GM12878 (cell line): ENCODE data around the gene KRTAP4-8. TPM values are rescaled to one million over a fixed set of nuclear protein-coding genes. Genes with fewer than 3 reads are reported as not detected.

ENCODE experiments used
- ATAC-seq: fragments of 200-7000 bp; cut with Tn5 transposase; 3 replicates; pipeline ENCODE4 v1.9.1; 2020; ENCODE audit warnings: mild to moderate bottlenecking, moderate library complexity
- BruUV-seq: library from RNA; stranded (reverse); fragments of 400-500 nt; replicated peaks from 2 replicates; lab custom pipeline; 2021; lab: Mats Ljungman, UMichigan
- CTCF ChIA-PET: fragments of 300-600 bp; sonication (Branson Sonifier 250); formaldehyde crosslinking; extraction: SDS; loops from one replicate; lab custom pipeline; 2021; ENCODE audit warnings: inconsistent platforms; lab: Yijun Ruan, JAX
- POLR2A ChIA-PET: fragments of 350-600 bp; formaldehyde crosslinking; extraction: SDS; loops from one replicate; lab custom pipeline; 2021; ENCODE audit warnings: inconsistent platforms; lab: Charles Lee
- RAD21 ChIA-PET: fragments of 300-600 bp; sonication (Branson Sonifier 250); formaldehyde crosslinking; loops from one replicate; lab custom pipeline; 2023; ENCODE audit warnings: antibody characterized with exemption; ENCODE audit not compliant: unreplicated experiment; lab: Charles Lee
- SMC1A ChIA-PET: fragments of 300-600 bp; sonication (Branson Sonifier 250); formaldehyde crosslinking; loops from one replicate; lab custom pipeline; 2023; ENCODE audit not compliant: unreplicated experiment, uncharacterized antibody; lab: Charles Lee
- DNase-seq: peaks from one replicate; pipeline ENCODE4 v3.0.0-alpha.2; 2011; ENCODE audit warnings: low read depth, low spot score
- FAIRE-seq: peaks from 3 replicates; lab custom pipeline; 2011; peaks lifted over from hg19 to GRCh38; lab: Jason Lieb, UNC
- H2AFZ ChIP-seq: 2 replicates; pipeline ENCODE4 v1.6.0; 2011; ENCODE audit warnings: low read depth, low read length, control low read depth; ENCODE audit not compliant: control insufficient read depth
- H3K27ac ChIP-seq: 2 replicates; pipeline ENCODE4 v1.5.1; 2011; ENCODE audit warnings: control low read depth; ENCODE audit not compliant: control insufficient read depth, insufficient read depth
- H3K27me3 ChIP-seq, 2 experiments: replicated peaks in 1 of 2; 2 replicates each; pipeline versions ENCODE4 v1.6.0 to v1.6.1; 2011; ENCODE audit warnings: low read length in 1 of 2; ENCODE audit not compliant: control insufficient read depth in 2 of 2, insufficient read depth in 2 of 2
- H3K36me3 ChIP-seq, 2 experiments: 2 replicates each; pipeline ENCODE4 v1.5.1; 2011; ENCODE audit warnings: low read length in 1 of 2; ENCODE audit not compliant: control insufficient read depth in 2 of 2, insufficient read depth in 2 of 2
- H3K4me1 ChIP-seq: 2 replicates; pipeline ENCODE4 v1.6.1; 2011; ENCODE audit warnings: mild to moderate bottlenecking, low read length, moderate library complexity, mixed read lengths; ENCODE audit not compliant: control insufficient read depth, insufficient read depth
- H3K4me2 ChIP-seq: 2 replicates; pipeline ENCODE4 v1.6.0; 2011; ENCODE audit warnings: control low read depth; ENCODE audit not compliant: control insufficient read depth, insufficient read depth
- H3K4me3 ChIP-seq: fragments of 200-600 bp; sonication (generic); 2 replicates; pipeline ENCODE4 v1.5.1; 2016
- H3K79me2 ChIP-seq: 2 replicates; pipeline ENCODE4 v1.6.0; 2011; ENCODE audit warnings: low read length; ENCODE audit not compliant: control insufficient read depth, insufficient read depth
- H3K9ac ChIP-seq: 2 replicates; pipeline ENCODE4 v1.8.0; 2011; ENCODE audit warnings: low read length, control low read depth, mixed read lengths; ENCODE audit not compliant: control insufficient read depth, insufficient read depth
- H3K9me3 ChIP-seq: replicated peaks from 3 replicates; pipeline ENCODE4 v1.5.1; 2011; ENCODE audit warnings: mild to moderate bottlenecking, low read length; ENCODE audit not compliant: control insufficient read depth, insufficient read depth
- H4K20me1 ChIP-seq: 2 replicates; pipeline ENCODE4 v1.6.0; 2011; ENCODE audit not compliant: control insufficient read depth, insufficient read depth
- BCL11A ChIP-seq: IDR thresholded peaks from 2 replicates; pipeline ENCODE4 v1.6.1; 2011; ENCODE audit warnings: low read depth, low read length
- BMI1 ChIP-seq: fragments of 450-650 bp; IDR thresholded peaks from 2 replicates; pipeline ENCODE4 v1.6.1; 2016; ENCODE audit warnings: mild to moderate bottlenecking, moderate library complexity, borderline replicate concordance
- CBX5 ChIP-seq: sonication (generic); IDR thresholded peaks from 2 replicates; pipeline ENCODE4 v1.6.1; 2016; ENCODE audit warnings: low read depth, moderate library complexity, mild to moderate bottlenecking, inconsistent platforms
- ELK1 ChIP-seq: IDR thresholded peaks from 2 replicates; pipeline ENCODE4 v1.6.1; 2012; ENCODE audit warnings: low read depth, low read length, improper control_type of control experiment
- ETV6 ChIP-seq, 2 experiments: fragments of 450-650 bp in 1 of 2; IDR thresholded peaks in 1 of 2; conservative IDR thresholded peaks in 1 of 2; 2 replicates each; pipeline ENCODE4 v1.6.1; 2014; ENCODE audit warnings: antibody characterized with exemption in 1 of 2, borderline replicate concordance in 1 of 2, low read depth in 1 of 2, mild to moderate bottlenecking in 1 of 2, moderate library complexity in 1 of 2
- FOS ChIP-seq: IDR thresholded peaks from 3 replicates; pipeline ENCODE4 v1.6.1; 2011; ENCODE audit warnings: borderline replicate concordance; ENCODE audit not compliant: insufficient read length; ENCODE audit errors: extremely low read depth
- HCFC1 ChIP-seq: fragments of 150-350 bp; IDR thresholded peaks from 2 replicates; pipeline ENCODE4 v1.6.1; 2014; ENCODE audit warnings: low read length
- JUNB ChIP-seq: IDR thresholded peaks from 2 replicates; pipeline ENCODE4 v1.6.1; 2016; ENCODE audit warnings: antibody characterized with exemption, mild to moderate bottlenecking
- MAX ChIP-seq: IDR thresholded peaks from 2 replicates; pipeline ENCODE4 v1.6.1; 2012; ENCODE audit warnings: low read depth, low read length, improper control_type of control experiment
- MTA3 ChIP-seq: IDR thresholded peaks from 2 replicates; pipeline ENCODE4 v1.6.1; 2012; ENCODE audit warnings: low read length, inconsistent platforms, borderline replicate concordance
- PAX5 ChIP-seq: IDR thresholded peaks from 2 replicates; pipeline ENCODE4 v1.6.1; 2011; ENCODE audit warnings: low read depth, low read length, borderline replicate concordance
- PAX8 ChIP-seq: fragments of 450-650 bp; IDR thresholded peaks from 2 replicates; pipeline ENCODE4 v1.6.1; 2017; ENCODE audit warnings: mild to moderate bottlenecking, moderate library complexity
- POLR2AphosphoS2 ChIP-seq: IDR thresholded peaks from 2 replicates; pipeline ENCODE4 v1.6.1; 2011; ENCODE audit warnings: low read depth, mild to moderate bottlenecking, low read length, improper control_type of control experiment, moderate library complexity
- SMARCA5 ChIP-seq: fragments of 450-650 bp; IDR thresholded peaks from 2 replicates; pipeline ENCODE4 v1.6.1; 2017; ENCODE audit warnings: mild to moderate bottlenecking
- SPI1 ChIP-seq: IDR thresholded peaks from 2 replicates; pipeline ENCODE4 v1.6.1; 2011; ENCODE audit warnings: low read depth, mild to moderate bottlenecking, low read length, moderate library complexity, borderline replicate concordance; ENCODE audit not compliant: insufficient read depth
- SUPT20H ChIP-seq: IDR thresholded peaks from 2 replicates; pipeline ENCODE4 v1.6.1; 2011; ENCODE audit warnings: low read depth, mild to moderate bottlenecking, low read length, moderate library complexity, borderline replicate concordance; ENCODE audit not compliant: control insufficient read depth
- TCF3 ChIP-seq: IDR thresholded peaks from 2 replicates; pipeline ENCODE4 v1.6.1; 2012; ENCODE audit warnings: low read depth, mild to moderate bottlenecking, low read length, borderline replicate concordance; ENCODE audit not compliant: insufficient read depth
- TCF7 ChIP-seq: IDR thresholded peaks from 2 replicates; pipeline ENCODE4 v1.6.1; 2014; ENCODE audit warnings: antibody characterized with exemption, borderline replicate concordance
- WGBS: methylation state at CpG from one replicate; pipeline ENCODE4 v1.1.6; 2016; ENCODE audit warnings: low lambda C conversion rate; ENCODE audit not compliant: insufficient replicate concordance, insufficient coverage; ENCODE audit errors: missing lambda C conversion rate; 5-methylcytosine and 5-hydroxymethylcytosine counted together
- in situ Hi-C: fragments of 300-500 bp; cut with MboI; formaldehyde crosslinking; loops from 9 replicates; pipeline ENCODE4 v1.14.3; 2018; ENCODE audit warnings: mixed read lengths
- intact Hi-C: fragments of 100-400 bp; cut with micrococcal nuclease; formaldehyde crosslinking; loops from one replicate; pipeline ENCODE4 v1.14.2; 2022; ENCODE audit not compliant: unreplicated experiment
- polyA plus RNA-seq, 11 experiments: library from polyadenylated mRNA; depleted of rRNA in 4 of 11; unstranded in 6 of 11; stranded (reverse) in 5 of 11; fragments of >200 nt; fragmentation: Nextera tagmentation in 4 of 11; fragmentation: Illumina TruSeq in 1 of 11; extraction: Ambion mirVana in 4 of 11; extraction: Trizol in 1 of 11; gene quantifications; 1 replicate in 1 of 11; 2 replicates in 10 of 11; pipeline versions ENCODE4 v1.2.1 to v1.2.3, GENCODE V29; 2011 to 2016; ENCODE audit warnings: inconsistent platforms in 2 of 11, missing spikeins in 2 of 11, low read depth in 1 of 11
- total RNA-seq, 4 experiments: library from RNA; depleted of rRNA in 3 of 4; stranded (reverse); fragments of >200 nt in 3 of 4; fragmentation: Illumina TruSeq in 1 of 4; extraction: Trizol in 1 of 4; gene quantifications; 2 replicates each; pipeline versions ENCODE4 v1.2.1 to v1.2.3, GENCODE V29; 2013 to 2021

Gene KRTAP4-8
- total and polyA plus RNA-seq, 10 of the 15 experiments (the other 5 are each of a cell fraction or from before 2014, with no cell fraction given) = not detected

GRCh38 chr17:41116297-41116696, 18.4 kb upstream of the KRTAP4-8 start:
- Histone ChIP-seq H3K9ac (no peak overlapping the region), H3K4me3 (no peak overlapping the region), H3K27me3 (no peaks in the 10 kb centered on the region), H3K27ac (no peak overlapping the region), H3K36me3 (no peaks in the 10 kb centered on the region), H3K9me3 (no peaks in the 10 kb centered on the region), H3K4me2 (no peak overlapping the region), H4K20me1 (no peaks in the 10 kb centered on the region), H3K79me2 (no peaks in the 10 kb centered on the region), H2AFZ (no peak overlapping the region), H3K4me1 (no peaks in the 10 kb centered on the region)
- CTCF ChIA-PET = interaction anchor here (0.6 kb wide), 1 partner anchor 316 kb away, joined by 5 read pairs; no protein-coding TSS in a partner anchor
- SMC1A ChIA-PET = no interaction called here
- TF ChIP-seq SPI1 (0 out of 2 replicates have a peak, but pooled peaks have one; percentile 6), SMARCA5 (no peak), BMI1 (no peak)
- no peak for DNase-seq
- in situ Hi-C loops (no loop called here), intact Hi-C loops (no loop called here)
- RAD21 ChIA-PET = no interaction called here
- FAIRE-seq = no peak
- no peak for ATAC-seq
- POLR2A ChIA-PET = no interaction called here
- 2% methylated on average over 5 of the region's 5 CpGs for WGBS
- BruUV-seq = no TSS peak

DNA sequence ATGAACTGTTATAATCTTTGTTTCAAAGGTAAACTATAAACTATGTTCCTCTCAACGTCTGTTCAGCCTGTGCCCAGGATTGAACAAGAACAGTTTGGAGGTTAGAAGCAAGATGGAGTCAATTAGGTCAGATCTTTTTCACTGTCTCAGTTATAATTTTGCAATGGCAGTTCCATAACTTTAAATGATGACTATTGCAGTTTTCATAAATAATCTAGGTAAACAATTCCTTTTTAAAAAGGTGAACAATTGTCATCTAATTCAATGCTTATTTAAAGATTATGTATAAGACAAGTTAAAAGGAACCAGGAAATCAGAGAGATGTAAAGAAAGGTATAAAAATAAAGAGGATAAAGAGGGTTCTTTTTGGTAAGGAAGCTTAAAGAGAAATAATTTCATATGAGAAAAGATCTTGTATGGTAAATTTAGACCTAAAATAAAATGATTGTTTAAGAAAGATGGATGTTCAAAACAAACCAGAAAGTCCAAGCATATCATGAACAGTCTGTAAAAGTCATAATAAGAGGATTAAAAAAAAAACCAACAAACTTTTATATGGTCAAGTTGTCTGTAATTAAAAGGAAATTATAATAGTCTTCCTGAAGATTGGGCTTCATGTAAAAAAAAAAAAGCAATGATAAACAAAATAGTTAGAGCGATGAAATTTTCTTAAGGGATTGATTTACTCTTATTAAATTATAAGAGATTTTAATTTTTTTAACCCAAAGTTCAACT, 13.4 kb upstream of the KRTAP4-8 start:
- Histone ChIP-seq H3K4me1 (no peaks in the 10 kb centered on the region), H3K79me2 (no peaks in the 10 kb centered on the region), H3K36me3 (no peaks in the 10 kb centered on the region), H3K4me2 (no peak overlapping the region), H2AFZ (no peak overlapping the region), H3K4me3 (no peak overlapping the region), H3K9ac (no peak overlapping the region), H4K20me1 (no peaks in the 10 kb centered on the region), H3K27ac (no peak overlapping the region), H3K27me3 (no peaks in the 10 kb centered on the region), H3K9me3 (no peaks in the 10 kb centered on the region)
- BruUV-seq = no TSS peak
- CTCF ChIA-PET = no interaction called here
- 24% methylated on average over 2 of the region's 2 CpGs for WGBS
- RAD21 ChIA-PET = no interaction called here
- FAIRE-seq (no peak), DNase-seq (no peak), ATAC-seq (no peak)
- SMC1A ChIA-PET = no interaction called here
- POLR2A ChIA-PET = no interaction called here
- in situ Hi-C loops (no loop called here), intact Hi-C loops (no loop called here)
- TF ChIP-seq HCFC1 = no peak
- no peak for TF ChIP-seq ELK1
- no peak for TF ChIP-seq TCF3
- TF ChIP-seq CBX5 = no peak
- no peak for TF ChIP-seq PAX5
- no peak for TF ChIP-seq POLR2AphosphoS2
- TF ChIP-seq ETV6 (conservative IDR thresholded peaks at IDR 0.05 in 1 of 2, IDR thresholded peaks at IDR 0.05 in 1 of 2; ENCODE audit: borderline replicate concordance in 1 of 2, low read depth in 1 of 2) = no peak
- no peak for TF ChIP-seq FOS
- TF ChIP-seq SUPT20H = no peak
- TF ChIP-seq JUNB = no peak
- no peak for TF ChIP-seq MTA3
- no peak for TF ChIP-seq PAX8
- TF ChIP-seq BCL11A = no peak
- TF ChIP-seq TCF7 = no peak
- no peak for TF ChIP-seq MAX
